Glomerular endothelial cell (primary cell): ENCODE results near the gene SACM1L. TPM values are rescaled to one million over a fixed set of nuclear protein-coding genes. Genes with fewer than 3 reads are reported as not detected.

Source experiments
- DNase-seq: peaks from one replicate; pipeline ENCODE4 v3.0.0-alpha.2; 2011; ENCODE audit warnings: low read depth, low spot score; ENCODE audit errors: extremely low read depth
- total RNA-seq: library from RNA; depleted of rRNA; stranded (reverse); fragments of >200 nt; gene quantifications from 2 replicates; pipeline ENCODE4 v1.2.3, GENCODE V29; 2015

Gene SACM1L
- total RNA-seq, 1 donor from 2014 or later, result 27.8 TPM

GRCh38 chr3:45762647-45763302 lies 73.6 kb downstream of the SACM1L start:
- DNase-seq, result no peak

- no peak for DNase-seq
Observed at GRCh38 chr3:45763303-45763675, 74.1 kb downstream of the SACM1L start.

- no peak for DNase-seq
Observed at GRCh38 chr3:45765266-45765851, 76.2 kb downstream of the SACM1L start.

- DNase-seq, result no peak
Observed at GRCh38 chr3:45765958-45766357, 76.8 kb downstream of the SACM1L start.

- DNase-seq, result no peak
Observed at GRCh38 chr3:45771166-45771775, 82.1 kb downstream of the SACM1L start.

- DNase-seq, result no peak
Observed at GRCh38 chr3:45771831-45772230, 82.6 kb downstream of the SACM1L start.

- DNase-seq, result no peak
Observed at GRCh38 chr3:45772341-45773035, 83.3 kb downstream of the SACM1L start.

- DNase-seq, result no peak
Observed at GRCh38 chr3:45773072-45773471, 83.9 kb downstream of the SACM1L start.

- no peak for DNase-seq
Observed at GRCh38 chr3:45773714-45774449, 84.7 kb downstream of the SACM1L start.

- DNase-seq, result no peak
Observed at GRCh38 chr3:45774581-45775521, 85.7 kb downstream of the SACM1L start.

- DNase-seq, result no peak
Observed at GRCh38 chr3:45775571-45776300, 86.5 kb downstream of the SACM1L start.

GRCh38 chr3:45776301-45776595 lies 87.1 kb downstream of the SACM1L start:
- DNase-seq, result no peak

GRCh38 chr3:45776611-45777010 lies 87.4 kb downstream of the SACM1L start:
- no peak for DNase-seq

- no peak for DNase-seq
Observed at GRCh38 chr3:45777111-45777745, 88.0 kb downstream of the SACM1L start.

- no peak for DNase-seq
Observed at GRCh38 chr3:45777746-45778386, 88.7 kb downstream of the SACM1L start.

- DNase-seq, result no peak
Observed at GRCh38 chr3:45778761-45779201, 89.6 kb downstream of the SACM1L start.

- no peak for DNase-seq
Observed at GRCh38 chr3:45779746-45780735, 90.8 kb downstream of the SACM1L start.
